Measurements from ENCODE around the gene ELF4.

DNA sequence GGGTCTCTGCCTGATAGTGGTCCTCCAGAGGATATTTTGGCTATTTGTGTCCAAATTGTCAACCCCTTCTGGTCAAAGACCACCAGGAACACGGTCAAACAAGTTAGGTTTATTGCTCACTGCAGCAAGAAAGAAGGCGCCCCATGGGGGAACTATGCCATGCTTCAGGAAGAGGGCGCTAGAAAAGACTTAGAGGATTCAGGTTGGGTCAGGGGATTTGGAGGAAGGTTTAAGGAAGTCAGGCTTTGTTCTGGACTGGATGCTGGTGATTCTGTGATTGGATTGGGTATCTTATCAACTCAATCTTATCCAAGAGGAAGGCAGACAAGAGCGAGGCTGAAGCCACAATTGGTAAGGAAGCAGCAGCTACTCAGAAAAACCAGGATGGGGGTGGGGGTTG, 14.3 kb upstream of the ELF4 start:
- TF ChIP-seq CTCF (IDR thresholded peaks at IDR 0.05) (no peak), POLR2A (IDR thresholded peaks at IDR 0.05) (no peak)

Data from body of pancreas (tissue), 4 donors.